Esophagus squamous epithelium (tissue), 4 donors: ENCODE measurements around the gene TMEM272.

Experiments
- POLR2A ChIP-seq, 4 donors: fragments of 450-650 bp; IDR thresholded peaks; one replicate each; pipeline ENCODE4 v1.6.1; 2017; ENCODE audit warnings: antibody characterized with exemption in 4 of 4, mild to moderate bottlenecking in 4 of 4, moderate library complexity in 3 of 4
- TF ChIP-seq, protein P1 (sequence below), 6 experiments: fragments of 450-650 bp in 4 of 6; fragments of 200-600 bp in 2 of 6; sonication (generic) in 2 of 6; IDR thresholded peaks; one replicate each; pipeline ENCODE4 v1.5.1; 2016 to 2019; ENCODE audit warnings: antibody characterized with exemption in 6 of 6, mild to moderate bottlenecking in 4 of 6, moderate library complexity in 4 of 6

DNA sequence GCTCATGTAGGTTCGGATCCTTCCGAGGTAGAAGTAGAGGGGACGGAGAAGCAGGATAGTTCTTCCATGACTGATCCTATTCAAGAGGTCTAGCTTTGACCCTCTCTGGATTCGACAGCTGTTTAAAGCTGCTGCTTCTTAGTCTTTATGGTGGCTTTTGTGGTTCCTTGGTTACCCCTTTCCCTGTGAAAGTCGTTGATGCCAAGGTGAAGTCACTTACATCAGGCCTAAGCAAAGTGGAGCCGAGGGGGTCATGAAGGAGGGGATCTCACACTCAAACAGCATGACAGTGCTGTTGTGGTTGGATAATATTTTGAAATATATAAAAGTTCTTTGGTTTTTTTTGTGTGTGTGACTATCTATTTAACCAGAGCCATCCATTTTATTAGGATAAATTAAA lies 24.9 kb upstream of the TMEM272 start:
- TF ChIP-seq, protein P1, sequence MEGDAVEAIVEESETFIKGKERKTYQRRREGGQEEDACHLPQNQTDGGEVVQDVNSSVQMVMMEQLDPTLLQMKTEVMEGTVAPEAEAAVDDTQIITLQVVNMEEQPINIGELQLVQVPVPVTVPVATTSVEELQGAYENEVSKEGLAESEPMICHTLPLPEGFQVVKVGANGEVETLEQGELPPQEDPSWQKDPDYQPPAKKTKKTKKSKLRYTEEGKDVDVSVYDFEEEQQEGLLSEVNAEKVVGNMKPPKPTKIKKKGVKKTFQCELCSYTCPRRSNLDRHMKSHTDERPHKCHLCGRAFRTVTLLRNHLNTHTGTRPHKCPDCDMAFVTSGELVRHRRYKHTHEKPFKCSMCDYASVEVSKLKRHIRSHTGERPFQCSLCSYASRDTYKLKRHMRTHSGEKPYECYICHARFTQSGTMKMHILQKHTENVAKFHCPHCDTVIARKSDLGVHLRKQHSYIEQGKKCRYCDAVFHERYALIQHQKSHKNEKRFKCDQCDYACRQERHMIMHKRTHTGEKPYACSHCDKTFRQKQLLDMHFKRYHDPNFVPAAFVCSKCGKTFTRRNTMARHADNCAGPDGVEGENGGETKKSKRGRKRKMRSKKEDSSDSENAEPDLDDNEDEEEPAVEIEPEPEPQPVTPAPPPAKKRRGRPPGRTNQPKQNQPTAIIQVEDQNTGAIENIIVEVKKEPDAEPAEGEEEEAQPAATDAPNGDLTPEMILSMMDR (IDR thresholded peaks at IDR 0.05) = no peak
- no peak for TF ChIP-seq POLR2A (IDR thresholded peaks at IDR 0.05)
